ENCODE data around the gene TP53AIP1. TPM values are rescaled to one million over a fixed set of nuclear protein-coding genes. Genes with fewer than 3 reads are reported as not detected.

Gene TP53AIP1
- total RNA-seq, 1 experiment from 2014 or later = 2.3 TPM

DNA sequence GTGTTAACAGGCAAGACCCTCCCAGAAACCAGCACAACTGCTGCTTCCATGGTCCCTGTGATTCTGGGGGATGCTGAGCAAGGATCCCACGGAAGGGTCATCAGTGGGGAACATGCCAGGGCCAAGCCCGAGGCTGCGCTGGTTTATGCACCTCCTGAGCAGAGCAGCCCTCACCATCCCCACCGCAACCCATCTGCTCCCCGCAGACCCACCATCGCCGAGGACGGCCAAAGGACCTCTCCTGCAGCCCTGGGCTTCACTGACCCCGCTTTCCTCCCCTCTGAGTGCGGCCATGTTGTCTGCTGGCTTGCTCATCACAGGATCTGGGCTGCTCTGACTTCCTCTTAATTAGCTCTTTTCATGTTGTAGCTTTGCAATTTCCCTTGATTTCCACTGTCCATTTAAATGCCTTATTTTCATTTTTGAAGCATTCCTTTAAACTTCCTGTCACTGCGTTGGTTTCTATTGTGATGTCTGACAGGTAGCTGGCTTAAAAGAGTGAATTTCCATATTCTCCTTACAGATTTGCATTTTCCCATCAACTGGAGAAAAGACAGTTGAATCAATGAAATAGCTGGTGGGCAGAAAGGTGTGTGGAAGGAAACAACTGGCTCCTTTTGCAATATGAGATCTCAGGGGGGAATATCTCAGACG lies 14.9 kb downstream of the TP53AIP1 start:
- ChIA-PET CTCF (no interaction called here), POLR2A (ENCODE audit: low non-redundant PET) (interaction anchor here (0.6 kb wide), 1 partner anchor 169 kb away, joined by 3 read pairs; no protein-coding TSS in a partner anchor)
- H3K4me3 ChIP-seq (ENCODE audit: low read depth, low read length, poor library complexity, severe bottlenecking) = no peak overlapping the region
- intact Hi-C loops (cut with micrococcal nuclease; ENCODE audit: unreplicated experiment) = no loop called here
- H3K4me1 ChIP-seq (ENCODE audit: insufficient read depth, low read length, poor library complexity, severe bottlenecking) = peaks cover 9% of the 10 kb centered on the region
- H3K36me3 ChIP-seq (ENCODE audit: insufficient read depth, low read length, poor library complexity, severe bottlenecking) = no peaks in the 10 kb centered on the region
- H3K9me3 ChIP-seq (ENCODE audit: low read depth, low read length, poor library complexity, severe bottlenecking) = no peaks in the 10 kb centered on the region
- BruUV-seq (replicated peaks) = no TSS peak
- no peak for DNase-seq (ENCODE audit: low spot score)
- no peaks in the 10 kb centered on the region for H3K27me3 ChIP-seq (replicated peaks; ENCODE audit: insufficient read depth, low read depth, low read length, poor library complexity)
- TF ChIP-seq EZH2 (IDR thresholded peaks at IDR 0.05; ENCODE audit: borderline replicate concordance, low read depth, low read length, poor library complexity, severe bottlenecking) (no peak), CTCF (conservative IDR thresholded peaks at IDR 0.05; ENCODE audit: low read depth, low read length) (no peak)
- H3K27ac ChIP-seq (ENCODE audit: low read depth, low read length, poor library complexity, severe bottlenecking) = no peak overlapping the region

DNA sequence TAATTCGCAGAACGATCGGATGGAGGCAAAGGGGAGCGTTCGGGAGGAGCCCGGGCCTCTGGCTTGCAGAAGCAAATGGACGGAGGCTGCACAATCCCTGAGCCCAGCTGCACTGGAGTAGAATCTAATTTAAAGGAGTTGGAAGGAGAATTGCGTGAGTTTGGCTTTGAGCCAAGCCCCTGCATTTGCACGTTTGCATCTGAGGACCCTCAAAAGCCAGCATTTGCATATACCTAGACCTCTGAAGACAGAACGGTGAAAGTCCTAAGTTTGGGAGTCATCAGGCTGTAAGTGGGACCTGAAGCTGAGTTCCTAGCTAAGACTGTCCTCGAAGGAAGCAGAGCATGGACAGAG lies 15.6 kb downstream of the TP53AIP1 start:
- intact Hi-C loops (cut with micrococcal nuclease; ENCODE audit: unreplicated experiment) = no loop called here
- H3K9me3 ChIP-seq (ENCODE audit: low read depth, low read length, poor library complexity, severe bottlenecking) = no peaks in the 10 kb centered on the region
- no peaks in the 10 kb centered on the region for H3K36me3 ChIP-seq (ENCODE audit: insufficient read depth, low read length, poor library complexity, severe bottlenecking)
- no peak overlapping the region for H3K27ac ChIP-seq (ENCODE audit: low read depth, low read length, poor library complexity, severe bottlenecking)
- no peaks in the 10 kb centered on the region for H3K27me3 ChIP-seq (replicated peaks; ENCODE audit: insufficient read depth, low read depth, low read length, poor library complexity)
- no peak for DNase-seq (ENCODE audit: low spot score)
- TF ChIP-seq CTCF (conservative IDR thresholded peaks at IDR 0.05; ENCODE audit: low read depth, low read length) = no peak
- TF ChIP-seq EZH2 (IDR thresholded peaks at IDR 0.05; ENCODE audit: borderline replicate concordance, low read depth, low read length, poor library complexity, severe bottlenecking) = no peak
- BruUV-seq (replicated peaks) = no TSS peak
- CTCF ChIA-PET = no interaction called here
- H3K4me1 ChIP-seq (ENCODE audit: insufficient read depth, low read length, poor library complexity, severe bottlenecking) = peaks cover 9% of the 10 kb centered on the region
- no peak overlapping the region for H3K4me3 ChIP-seq (ENCODE audit: low read depth, low read length, poor library complexity, severe bottlenecking)
- POLR2A ChIA-PET (ENCODE audit: low non-redundant PET) = interaction anchor here (0.6 kb wide), 1 partner anchor 170 kb away, joined by 3 read pairs; no protein-coding TSS in a partner anchor

GRCh38 chr11:128926437-128927107 lies 16.1 kb downstream of the TP53AIP1 start:
- intact Hi-C loops (cut with micrococcal nuclease; ENCODE audit: unreplicated experiment) = no loop called here
- H3K36me3 ChIP-seq (ENCODE audit: insufficient read depth, low read length, poor library complexity, severe bottlenecking) = no peaks in the 10 kb centered on the region
- BruUV-seq (replicated peaks) = no TSS peak
- H3K9me3 ChIP-seq (ENCODE audit: low read depth, low read length, poor library complexity, severe bottlenecking) = no peaks in the 10 kb centered on the region
- DNase-seq (ENCODE audit: low spot score) = peak; percentile 45
- ChIA-PET POLR2A (ENCODE audit: low non-redundant PET) (no interaction called here), CTCF (interaction anchor here (0.7 kb wide), 2 partner anchors 11 to 38 kb away, joined by 3 to 6 read pairs; no protein-coding TSS in a partner anchor)
- H3K27me3 ChIP-seq (replicated peaks; ENCODE audit: insufficient read depth, low read depth, low read length, poor library complexity) = no peaks in the 10 kb centered on the region
- no peak overlapping the region for H3K4me3 ChIP-seq (ENCODE audit: low read depth, low read length, poor library complexity, severe bottlenecking)
- H3K4me1 ChIP-seq (ENCODE audit: insufficient read depth, low read length, poor library complexity, severe bottlenecking) = peaks cover 9% of the 10 kb centered on the region
- H3K27ac ChIP-seq (ENCODE audit: low read depth, low read length, poor library complexity, severe bottlenecking) = no peak overlapping the region
- no peak for TF ChIP-seq EZH2 (IDR thresholded peaks at IDR 0.05; ENCODE audit: borderline replicate concordance, low read depth, low read length, poor library complexity, severe bottlenecking)
- TF ChIP-seq CTCF (conservative IDR thresholded peaks at IDR 0.05; ENCODE audit: low read depth, low read length) = no peak

Data from A673 (cell line).